H1 (cell line): Measurements from ENCODE around the gene KLHDC8B.

Experiments used
- CTCF ChIP-seq, 3 experiments: IDR thresholded peaks; 1 replicate in 2 of 3; 2 replicates in 1 of 3; pipeline versions ENCODE4 v1.5.1 to v1.6.1; 2011; ENCODE audit warnings: low read length in 3 of 3, mild to moderate bottlenecking in 3 of 3, inconsistent platforms in 2 of 3, low read depth in 1 of 3, moderate library complexity in 1 of 3; ENCODE audit not compliant: insufficient read depth in 1 of 3; ENCODE audit errors: control extremely low read depth in 1 of 3
- EZH2 ChIP-seq: fragments of 200-600 bp; sonication (generic); IDR thresholded peaks from 2 replicates; pipeline ENCODE4 v1.7.1; 2012; ENCODE audit warnings: low read depth, mild to moderate bottlenecking, moderate library complexity, low read length, inconsistent platforms; ENCODE audit not compliant: severe bottlenecking
- POLR2A ChIP-seq, 2 experiments: IDR thresholded peaks; 1 replicate in 1 of 2; 2 replicates in 1 of 2; pipeline ENCODE4 v1.6.1; 2011; ENCODE audit warnings: low read depth in 2 of 2, low read length in 2 of 2, mild to moderate bottlenecking in 2 of 2; ENCODE audit errors: control extremely low read depth in 1 of 2
- RAD21 ChIP-seq, 2 experiments: IDR thresholded peaks in 1 of 2; conservative IDR thresholded peaks in 1 of 2; 2 replicates each; pipeline ENCODE4 v1.6.1; 2011; ENCODE audit warnings: low read depth in 2 of 2, low read length in 2 of 2, improper control_type of control experiment in 1 of 2, inconsistent platforms in 1 of 2, mild to moderate bottlenecking in 1 of 2, moderate library complexity in 1 of 2
- RNF2 ChIP-seq: fragments of 200-900, 300-1000 bp; sonication (generic); IDR thresholded peaks from 2 replicates; pipeline ENCODE4 v1.7.1; 2016; ENCODE audit warnings: borderline replicate concordance, low read depth, mild to moderate bottlenecking, antibody characterized with exemption, low read length; ENCODE audit not compliant: poor library complexity, severe bottlenecking; ENCODE audit errors: missing control alignments
- SRF ChIP-seq: IDR thresholded peaks from 2 replicates; pipeline ENCODE4 v1.6.1; 2011; ENCODE audit warnings: mild to moderate bottlenecking, low read depth, low read length, moderate library complexity

GRCh38 chr3:49173116-49173791 is 1.9 kb downstream of the KLHDC8B start:
- TF ChIP-seq EZH2, result no peak
- TF ChIP-seq RNF2, result no peak
- TF ChIP-seq POLR2A (IDR thresholded peaks at IDR 0.05; ENCODE audit: control extremely low read depth in 1 of 2, low read depth in 2 of 2, low read length in 2 of 2), result no peak
- no peak for TF ChIP-seq CTCF (IDR thresholded peaks at IDR 0.05; ENCODE audit: control extremely low read depth in 1 of 3, insufficient read depth in 1 of 3, low read depth in 1 of 3, low read length in 3 of 3)
- TF ChIP-seq SRF, result no peak
- TF ChIP-seq RAD21 (IDR thresholded peaks at IDR 0.05 in 1 of 2, conservative IDR thresholded peaks at IDR 0.05 in 1 of 2; ENCODE audit: low read depth in 2 of 2, low read length in 2 of 2), result no peak
